Body of pancreas (tissue), 4 donors: Measurements from ENCODE around the gene HMCN1. TPM values are rescaled to one million over a fixed set of nuclear protein-coding genes. Genes with fewer than 3 reads are reported as not detected.

Experiments used
- ATAC-seq: fragments of 150-250 bp; one replicate; pipeline ENCODE4 v1.9.1; 2016
- DNase-seq, 4 donors: peaks; one replicate each; pipeline ENCODE4 v3.0.0-alpha.2; 2019
- H3K27ac ChIP-seq, 4 donors: fragments of 200-600 bp; sonication (generic); 1 replicate in 3 of 4; 2 replicates in 1 of 4; pipeline versions ENCODE4 v1.5.1 to v1.6.1; 2016 to 2019; ENCODE audit warnings: mild to moderate bottlenecking in 1 of 4, mixed read lengths in 1 of 4, moderate library complexity in 1 of 4
- H3K27me3 ChIP-seq, 2 donors: fragments of 200-600 bp; sonication (generic); one replicate each; pipeline ENCODE4 v1.6.0; 2016; ENCODE audit warnings: mild to moderate bottlenecking in 1 of 2
- H3K36me3 ChIP-seq, 2 donors: fragments of 200-600 bp; sonication (generic); replicated peaks in 1 of 2; 2 replicates each; pipeline ENCODE4 v1.5.1; 2016; ENCODE audit warnings: low read depth in 2 of 2; ENCODE audit not compliant: insufficient read depth in 1 of 2
- H3K4me1 ChIP-seq: fragments of 200-600 bp; sonication (generic); one replicate; pipeline ENCODE4 v1.6.0; 2016
- H3K4me3 ChIP-seq, 2 donors: fragments of 200-600 bp; sonication (generic); 1 replicate in 1 of 2; 2 replicates in 1 of 2; pipeline ENCODE4 v1.5.1; 2016 to 2019
- H3K9me3 ChIP-seq, 3 donors: fragments of 200-600 bp; sonication (generic); 1 replicate in 2 of 3; 2 replicates in 1 of 3; pipeline ENCODE4 v1.5.1; 2016
- POLR2A ChIP-seq, 3 donors: fragments of 450-650 bp; IDR thresholded peaks; one replicate each; pipeline ENCODE4 v1.6.1; 2016; ENCODE audit warnings: antibody characterized with exemption in 3 of 3, mild to moderate bottlenecking in 2 of 3
- WGBS, 2 donors: methylation state at CpG; one replicate each; pipeline ENCODE4 v1.1.5; 2017; 5-methylcytosine and 5-hydroxymethylcytosine counted together
- intact Hi-C: fragments of 100-400 bp; cut with DNase I; formaldehyde crosslinking; loops from one replicate; pipeline ENCODE4 v1.15.1; 2023
- total RNA-seq, 2 donors: library from RNA; depleted of rRNA; stranded (reverse); fragments of >200 nt; gene quantifications; one replicate each; pipeline ENCODE4 v1.1.0, GENCODE V29; 2016
- TF ChIP-seq, protein P1 (sequence below), 7 experiments: fragments of 450-650 bp in 4 of 7; fragments of 200-600 bp in 3 of 7; sonication (generic) in 3 of 7; IDR thresholded peaks; one replicate each; pipeline ENCODE4 v1.5.1; 2016 to 2019; ENCODE audit warnings: antibody characterized with exemption in 7 of 7

HMCN1 gene
- total RNA-seq, 2 donors from 2014 or later: 2.1 to 2.3 TPM

GRCh38 chr1:185704181-185704580 lies 30.0 kb upstream of the HMCN1 start:
- no peak overlapping the region for H3K4me3 ChIP-seq
- no peaks in the 10 kb centered on the region for H3K27me3 ChIP-seq
- H3K9me3 ChIP-seq: no peaks in the 10 kb centered on the region
- H3K36me3 ChIP-seq: no peaks in the 10 kb centered on the region
- DNase-seq (no peak), ATAC-seq (no peak)
- intact Hi-C loops: no loop called here
- no peak overlapping the region for H3K27ac ChIP-seq
- no peaks in the 10 kb centered on the region for H3K4me1 ChIP-seq
- TF ChIP-seq POLR2A (IDR thresholded peaks at IDR 0.05): no peak
- TF ChIP-seq, protein P1, sequence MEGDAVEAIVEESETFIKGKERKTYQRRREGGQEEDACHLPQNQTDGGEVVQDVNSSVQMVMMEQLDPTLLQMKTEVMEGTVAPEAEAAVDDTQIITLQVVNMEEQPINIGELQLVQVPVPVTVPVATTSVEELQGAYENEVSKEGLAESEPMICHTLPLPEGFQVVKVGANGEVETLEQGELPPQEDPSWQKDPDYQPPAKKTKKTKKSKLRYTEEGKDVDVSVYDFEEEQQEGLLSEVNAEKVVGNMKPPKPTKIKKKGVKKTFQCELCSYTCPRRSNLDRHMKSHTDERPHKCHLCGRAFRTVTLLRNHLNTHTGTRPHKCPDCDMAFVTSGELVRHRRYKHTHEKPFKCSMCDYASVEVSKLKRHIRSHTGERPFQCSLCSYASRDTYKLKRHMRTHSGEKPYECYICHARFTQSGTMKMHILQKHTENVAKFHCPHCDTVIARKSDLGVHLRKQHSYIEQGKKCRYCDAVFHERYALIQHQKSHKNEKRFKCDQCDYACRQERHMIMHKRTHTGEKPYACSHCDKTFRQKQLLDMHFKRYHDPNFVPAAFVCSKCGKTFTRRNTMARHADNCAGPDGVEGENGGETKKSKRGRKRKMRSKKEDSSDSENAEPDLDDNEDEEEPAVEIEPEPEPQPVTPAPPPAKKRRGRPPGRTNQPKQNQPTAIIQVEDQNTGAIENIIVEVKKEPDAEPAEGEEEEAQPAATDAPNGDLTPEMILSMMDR (IDR thresholded peaks at IDR 0.05): no peak
- 41 to 43% methylated on average over 3 of the region's 3 CpGs for WGBS, 2 donors

GRCh38 chr1:185716095-185716494 lies 18.1 kb upstream of the HMCN1 start:
- Histone ChIP-seq H3K27me3 (no peaks in the 10 kb centered on the region), H3K4me1 (peaks cover 4% of the 10 kb centered on the region), H3K27ac (no peak overlapping the region), H3K4me3 (no peak overlapping the region), H3K36me3 (no peaks in the 10 kb centered on the region), H3K9me3 (no peaks in the 10 kb centered on the region)
- ATAC-seq (no peak), DNase-seq (no peak)
- no peak for TF ChIP-seq POLR2A (IDR thresholded peaks at IDR 0.05)
- TF ChIP-seq, protein P1 (IDR thresholded peaks at IDR 0.05): no peak
- 63 to 66% methylated on average over 3 of the region's 3 CpGs for WGBS, 2 donors
- intact Hi-C loops: no loop called here

DNA sequence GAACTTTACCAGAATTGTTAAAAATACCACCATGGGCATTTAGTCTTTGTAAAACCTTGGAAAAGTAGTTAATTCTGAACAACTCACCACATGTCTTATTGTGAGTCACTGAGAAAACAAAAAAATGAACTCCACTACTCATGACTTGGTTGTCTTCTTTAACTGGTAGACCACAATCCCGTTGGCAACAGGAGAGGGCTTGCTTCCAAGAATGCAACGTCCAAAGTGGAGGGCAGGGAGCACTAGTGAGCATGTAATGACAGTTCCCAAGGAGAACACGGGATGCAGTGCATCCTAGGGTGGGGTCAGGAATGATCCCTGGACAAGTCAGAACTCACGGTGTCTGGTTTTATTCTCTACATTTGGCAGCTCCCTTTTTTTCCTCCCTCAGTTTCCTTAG lies 15.2 kb upstream of the HMCN1 start:
- intact Hi-C loops: no loop called here
- no peak overlapping the region for H3K4me3 ChIP-seq
- no peak for ATAC-seq

DNA sequence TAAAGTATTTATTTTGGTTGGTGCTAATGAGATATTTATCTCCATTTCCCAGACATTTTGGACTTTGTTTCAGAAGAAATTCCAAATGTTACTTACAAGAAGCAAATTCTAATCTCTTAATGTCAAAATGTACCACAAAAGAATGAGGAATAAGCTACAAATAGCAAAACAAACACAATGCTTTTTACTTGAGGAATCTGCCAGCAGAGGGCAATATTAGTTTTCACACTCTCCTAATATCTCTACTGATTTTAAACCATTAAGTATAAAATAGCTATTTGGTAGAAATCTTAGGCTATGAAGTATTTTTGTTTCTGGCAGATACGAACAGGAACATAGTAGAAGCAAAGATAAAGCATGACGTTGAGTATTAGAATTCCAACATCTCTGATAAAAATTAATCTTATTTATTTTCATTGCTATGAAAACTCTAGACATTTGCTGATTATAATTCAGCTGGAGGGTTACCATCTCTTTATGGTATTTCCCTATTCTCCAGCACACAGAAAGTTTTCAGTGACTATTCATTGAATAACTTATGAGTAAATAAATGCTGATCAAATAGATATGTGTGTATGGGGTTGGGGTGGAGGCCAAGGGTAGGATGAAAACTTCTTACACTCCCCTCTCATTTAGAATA lies 13.4 kb upstream of the HMCN1 start:
- whole genome bisulfite sequencing, 2 donors: 5 to 9% methylated on average over 2 of the region's 2 CpGs
- DNase-seq: no peak
- H3K9me3 ChIP-seq: no peaks in the 10 kb centered on the region
- intact Hi-C loops: no loop called here
- TF ChIP-seq POLR2A (IDR thresholded peaks at IDR 0.05): no peak
- TF ChIP-seq, protein P1 (IDR thresholded peaks at IDR 0.05): peak in 6 of 7 experiments; percentile 40 to 53 (median 46)
- no peak overlapping the region for H3K27ac ChIP-seq
- H3K27me3 ChIP-seq: no peaks in the 10 kb centered on the region
- H3K4me1 ChIP-seq: peaks cover 4% of the 10 kb centered on the region
- no peaks in the 10 kb centered on the region for H3K36me3 ChIP-seq
- ATAC-seq: no peak
- H3K4me3 ChIP-seq: no peak overlapping the region

More for the DNA sequence above, 15.2 kb upstream of the HMCN1 start:
- Histone ChIP-seq H3K27me3 (no peaks in the 10 kb centered on the region), H3K36me3 (no peaks in the 10 kb centered on the region), H3K4me1 (peaks cover 4% of the 10 kb centered on the region), H3K27ac (no peak overlapping the region), H3K9me3 (no peaks in the 10 kb centered on the region)
- DNase-seq: peak; percentile 10 to 17 (median 16)
- WGBS, 2 donors: 3 to 10% methylated on average over 4 of the region's 4 CpGs
- TF ChIP-seq, protein P1 (IDR thresholded peaks at IDR 0.05): no peak
- no peak for TF ChIP-seq POLR2A (IDR thresholded peaks at IDR 0.05)

- Histone ChIP-seq H3K4me1 (peaks cover 4% of the 10 kb centered on the region), H3K36me3 (no peaks in the 10 kb centered on the region), H3K27me3 (no peaks in the 10 kb centered on the region), H3K27ac (no peak overlapping the region), H3K4me3 (no peak overlapping the region), H3K9me3 (no peaks in the 10 kb centered on the region)
- DNase-seq: no peak
- intact Hi-C loops: no loop called here
- no peak for ATAC-seq
- no peak for TF ChIP-seq POLR2A (IDR thresholded peaks at IDR 0.05)
- TF ChIP-seq, protein P1 (IDR thresholded peaks at IDR 0.05): no peak
Observed at GRCh38 chr1:185721553-185721952, 12.6 kb upstream of the HMCN1 start.
